SK-N-SH (cell line): Measurements from ENCODE around the gene WDR7. TPM values are rescaled to one million over a fixed set of nuclear protein-coding genes. Genes with fewer than 3 reads are reported as not detected.

Experiments used
- CTCF ChIA-PET: fragments of 300-600, 350-600 bp; formaldehyde crosslinking; extraction: SDS; loops from one replicate; lab custom pipeline; 2021; lab: Yijun Ruan, JAX
- POLR2A ChIA-PET: fragments of 350-600 bp; sonication (Branson Sonifier 250); formaldehyde crosslinking; extraction: SDS; loops from one replicate; lab custom pipeline; 2020; ENCODE audit warnings: antibody characterized with exemption, inconsistent platforms; lab: Yijun Ruan, JAX
- DNase-seq: peaks from one replicate; pipeline ENCODE4 v3.0.0; 2012
- H2AFZ ChIP-seq: fragments of 200-600 bp; sonication (generic); 2 replicates; pipeline ENCODE4 v1.8.1; 2016; ENCODE audit warnings: antibody characterized with exemption, mild to moderate bottlenecking, low read depth
- H3F3A ChIP-seq: fragments of 200-600 bp; sonication (generic); replicated peaks from 2 replicates; pipeline ENCODE3; 2016; ENCODE audit warnings: antibody characterized with exemption, mild to moderate bottlenecking; ENCODE audit not compliant: insufficient read depth
- H3K27ac ChIP-seq, 2 experiments: fragments of 200-500 bp in 1 of 2; fragments of 200-600 bp in 1 of 2; sonication (Bioruptor generic) in 1 of 2; sonication (generic), shearing (Covaris generic) in 1 of 2; 2 replicates each; pipeline versions ENCODE4 v1.5.1 to v1.6.1; 2014 to 2016; ENCODE audit warnings: low read depth in 2 of 2, inconsistent platforms in 1 of 2, low read length in 1 of 2, mild to moderate bottlenecking in 1 of 2, mixed read lengths in 1 of 2
- H3K27me3 ChIP-seq: fragments of 200-600 bp; sonication (generic), shearing (Covaris generic); 2 replicates; pipeline ENCODE4 v1.6.1; 2016; ENCODE audit warnings: mixed run types; ENCODE audit not compliant: insufficient read depth
- H3K36me3 ChIP-seq, 2 experiments: fragments of 200-500 bp in 1 of 2; fragments of 200-600 bp in 1 of 2; sonication (Bioruptor generic) in 1 of 2; sonication (generic) in 1 of 2; replicated peaks in 1 of 2; 2 replicates each; pipeline versions ENCODE3 to v1.5.1; 2014 to 2016; ENCODE audit warnings: low read length in 1 of 2, mild to moderate bottlenecking in 1 of 2; ENCODE audit not compliant: insufficient read depth in 2 of 2, control insufficient read depth in 1 of 2
- H3K4me1 ChIP-seq, 2 experiments: fragments of 200-500 bp in 1 of 2; fragments of 200-600 bp in 1 of 2; sonication (Bioruptor generic) in 1 of 2; sonication (generic), shearing (Covaris generic) in 1 of 2; 2 replicates each; pipeline versions ENCODE4 v1.5.1 to v1.6.1; 2014 to 2016; ENCODE audit warnings: low read depth in 1 of 2, low read length in 1 of 2, mixed run types in 1 of 2; ENCODE audit not compliant: insufficient read depth in 2 of 2, control insufficient read depth in 1 of 2
- H3K4me2 ChIP-seq: fragments of 200-600 bp; sonication (generic), shearing (Covaris generic); 2 replicates; pipeline ENCODE4 v1.6.1; 2017; ENCODE audit warnings: mixed run types
- H3K4me3 ChIP-seq, 2 experiments: fragments of 200-500 bp in 1 of 2; fragments of 200-600 bp in 1 of 2; sonication (Bioruptor generic) in 1 of 2; sonication (generic), shearing (Covaris generic) in 1 of 2; 2 replicates each; pipeline versions ENCODE4 v1.5.1 to v1.8.1; 2014 to 2016; ENCODE audit warnings: low read depth in 2 of 2, inconsistent platforms in 1 of 2, low read length in 1 of 2, mild to moderate bottlenecking in 1 of 2, mixed read lengths in 1 of 2, moderate library complexity in 1 of 2
- H3K79me2 ChIP-seq: fragments of 200-600 bp; sonication (generic); 2 replicates; pipeline ENCODE4 v1.8.1; 2017; ENCODE audit warnings: mild to moderate bottlenecking; ENCODE audit not compliant: insufficient read depth
- H3K9ac ChIP-seq: fragments of 200-600 bp; sonication (generic); 2 replicates; pipeline ENCODE4 v1.6.1; 2017; ENCODE audit warnings: mixed run types
- H3K9me2 ChIP-seq: fragments of 200-600 bp; sonication (generic); 2 replicates; pipeline ENCODE4 v1.6.1; 2017; ENCODE audit warnings: mixed run types
- H3K9me3 ChIP-seq: fragments of 200-600 bp; sonication (generic); 2 replicates; pipeline ENCODE4 v1.6.1; 2017; ENCODE audit warnings: mixed run types, mild to moderate bottlenecking, moderate library complexity
- H4K20me1 ChIP-seq: fragments of 200-600 bp; sonication (generic); 2 replicates; pipeline ENCODE4 v1.6.1; 2017; ENCODE audit warnings: mild to moderate bottlenecking, mixed run types; ENCODE audit not compliant: insufficient read depth
- CHD2 ChIP-seq: fragments of 150-350 bp; IDR thresholded peaks from 2 replicates; pipeline ENCODE4 v1.6.1; 2018; ENCODE audit warnings: low read length; ENCODE audit not compliant: partially characterized antibody
- EP300 ChIP-seq, 2 experiments: IDR thresholded peaks; 2 replicates each; pipeline versions ENCODE4 v1.4.0 to v1.6.1; 2012; ENCODE audit warnings: borderline replicate concordance in 1 of 2, low read depth in 1 of 2, low read length in 1 of 2
- FOSL2 ChIP-seq: IDR thresholded peaks from 2 replicates; pipeline ENCODE4 v1.4.0; 2012; ENCODE audit warnings: low read depth, mild to moderate bottlenecking, moderate library complexity, borderline replicate concordance
- FOXJ3 ChIP-seq: sonication (generic); formaldehyde crosslinking; IDR thresholded peaks from 2 replicates; pipeline ENCODE4 v1.5.1; 2020; ENCODE audit warnings: mild to moderate bottlenecking, missing genetic modification reagents
- GABPA ChIP-seq: IDR thresholded peaks from 2 replicates; pipeline ENCODE4 v1.4.0; 2012; ENCODE audit warnings: low read depth, mild to moderate bottlenecking
- IRF3 ChIP-seq: fragments of 150-350 bp; IDR thresholded peaks from 2 replicates; pipeline ENCODE4 v1.6.1; 2016; ENCODE audit warnings: mild to moderate bottlenecking, low read depth, low read length
- JUND ChIP-seq: IDR thresholded peaks from 2 replicates; pipeline ENCODE4 v1.4.0; 2012
- POLR2AphosphoS5 ChIP-seq: IDR thresholded peaks from 2 replicates; pipeline ENCODE4 v1.6.1; 2012; ENCODE audit warnings: low read depth, low read length
- RAD21 ChIP-seq: IDR thresholded peaks from 2 replicates; pipeline ENCODE4 v1.6.1; 2012; ENCODE audit warnings: mild to moderate bottlenecking, low read length
- RFX5 ChIP-seq: IDR thresholded peaks from 2 replicates; pipeline ENCODE4 v1.6.1; 2012; ENCODE audit warnings: mild to moderate bottlenecking, improper control_type of control experiment, low read length
- TAF1 ChIP-seq: IDR thresholded peaks from 2 replicates; pipeline ENCODE4 v1.6.1; 2012; ENCODE audit warnings: low read depth, mild to moderate bottlenecking, low read length, moderate library complexity, borderline replicate concordance
- TEAD4 ChIP-seq: IDR thresholded peaks from 2 replicates; pipeline ENCODE4 v1.4.0; 2012; ENCODE audit warnings: mild to moderate bottlenecking, borderline replicate concordance; ENCODE audit not compliant: insufficient read depth
- YY1 ChIP-seq: IDR thresholded peaks from 2 replicates; pipeline ENCODE4 v1.4.0; 2012; ENCODE audit warnings: low read depth, mild to moderate bottlenecking
- ZBTB33 ChIP-seq: IDR thresholded peaks from 2 replicates; pipeline ENCODE4 v1.4.0; 2012; ENCODE audit warnings: low read depth, borderline replicate concordance
- WGBS: methylation state at CpG from one replicate; pipeline ENCODE4 v1.1.6; 2017; ENCODE audit warnings: low lambda C conversion rate; 5-methylcytosine and 5-hydroxymethylcytosine counted together
- polyA plus RNA-seq, 3 experiments: library from polyadenylated mRNA; depleted of rRNA; stranded (reverse); fragments of >200 nt; gene quantifications; 2 replicates each; pipeline ENCODE4 v1.2.3, GENCODE V29; 2012
- TF ChIP-seq, protein P1 (sequence below): IDR thresholded peaks from 2 replicates; pipeline ENCODE4; 2012
- TF ChIP-seq, protein P2 (sequence below): IDR thresholded peaks from 2 replicates; pipeline ENCODE4 v1.6.1; 2012; ENCODE audit warnings: mild to moderate bottlenecking, low read depth, low read length, moderate library complexity

The WDR7 gene
- polyA plus RNA-seq, 1 of the 3 experiments (the other 2 are of a cell fraction), result 4.1 TPM

DNA sequence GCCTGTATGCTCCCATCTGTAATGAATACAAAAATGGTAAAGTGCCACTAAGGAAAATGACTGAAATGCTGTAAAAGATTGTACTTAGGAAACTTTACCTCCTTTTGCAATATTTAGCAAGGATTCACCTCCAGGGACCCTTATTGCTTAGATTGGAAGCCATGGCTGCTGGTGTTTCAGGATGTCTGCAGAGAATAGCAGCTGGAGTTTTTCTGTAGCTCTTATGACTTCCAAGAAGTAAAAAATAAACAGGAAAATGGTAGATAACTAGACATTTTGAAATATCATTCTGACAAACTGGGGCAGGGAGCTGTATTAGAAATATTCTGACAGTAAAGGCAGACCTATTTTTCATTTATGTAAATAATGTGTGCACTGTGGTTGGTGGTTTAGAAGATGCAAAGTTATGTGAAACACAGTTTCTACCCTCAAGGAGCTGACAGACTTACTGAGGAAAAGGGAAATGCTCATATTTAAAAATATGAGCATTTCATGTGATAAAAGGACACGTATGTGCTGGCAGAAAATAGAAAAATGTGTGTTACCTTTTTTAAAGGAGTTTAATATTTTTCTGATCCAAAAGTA lies 270.8 kb downstream of the WDR7 start:
- DNase-seq, result no peak
- 0 out of 2 replicates have a peak, but pooled peaks cover 4% of the 10 kb centered on the region for H3K9me2 ChIP-seq
- POLR2A ChIA-PET, result no interaction called here
- TF ChIP-seq TAF1 (no peak), FOXJ3 (CRISPR knock-in tag) (no peak), EP300 (IDR thresholded peaks at IDR 0.05; ENCODE audit: borderline replicate concordance in 1 of 2, low read depth in 1 of 2, low read length in 1 of 2) (no peak), RAD21 (no peak), IRF3 (no peak)
- no peak overlapping the region for H3K4me3 ChIP-seq
- no peaks in the 10 kb centered on the region for H3F3A ChIP-seq
- 91% methylated on average over 1 of the region's 1 CpG for whole genome bisulfite sequencing
- H3K79me2 ChIP-seq, result no peaks in the 10 kb centered on the region
- H3K27ac ChIP-seq, result no peak overlapping the region
- H2AFZ ChIP-seq, result no peak overlapping the region
- H3K36me3 ChIP-seq, result no peaks in the 10 kb centered on the region
- H4K20me1 ChIP-seq, result no peaks in the 10 kb centered on the region
- no peaks in the 10 kb centered on the region for H3K9me3 ChIP-seq
- no peak overlapping the region for H3K9ac ChIP-seq
- H3K4me1 ChIP-seq, result peaks cover 0 to 2% of the 10 kb centered on the region in 2 experiments; a peak in 2 of 4 replicates
- CTCF ChIA-PET, result interaction anchor here (1.2 kb wide), 1 partner anchor 29 kb away, joined by 3 read pairs; no protein-coding TSS in a partner anchor
- no peaks in the 10 kb centered on the region for H3K27me3 ChIP-seq
- no peak overlapping the region for H3K4me2 ChIP-seq

- CTCF ChIA-PET, result interaction anchor here (0.7 to 0.8 kb wide), 2 partner anchors 9 to 905 kb away, joined by 3 to 4 read pairs; no protein-coding TSS in a partner anchor
- Histone ChIP-seq H4K20me1 (no peaks in the 10 kb centered on the region), H3K36me3 (no peaks in the 10 kb centered on the region), H3K9ac (no peak overlapping the region), H3K9me2 (no peaks in the 10 kb centered on the region), H3K27me3 (no peaks in the 10 kb centered on the region), H3K79me2 (no peaks in the 10 kb centered on the region), H3K27ac (no peak overlapping the region), H3K4me2 (no peak overlapping the region), H3K4me1 (peaks cover 0 to 4% of the 10 kb centered on the region in 2 experiments; a peak in 3 of 4 replicates), H3K4me3 (no peak overlapping the region), H3F3A (no peaks in the 10 kb centered on the region), H2AFZ (no peak overlapping the region), H3K9me3 (no peaks in the 10 kb centered on the region)
- TF ChIP-seq FOXJ3 (CRISPR knock-in tag), result no peak
- TF ChIP-seq RFX5, result no peak
- no peak for TF ChIP-seq FOSL2
- TF ChIP-seq TEAD4, result no peak
- no peak for TF ChIP-seq IRF3
- no peak for TF ChIP-seq YY1
- no peak for TF ChIP-seq POLR2AphosphoS5
- no peak for TF ChIP-seq JUND
- TF ChIP-seq GABPA, result no peak
- no peak for TF ChIP-seq ZBTB33
- TF ChIP-seq, protein P1, sequence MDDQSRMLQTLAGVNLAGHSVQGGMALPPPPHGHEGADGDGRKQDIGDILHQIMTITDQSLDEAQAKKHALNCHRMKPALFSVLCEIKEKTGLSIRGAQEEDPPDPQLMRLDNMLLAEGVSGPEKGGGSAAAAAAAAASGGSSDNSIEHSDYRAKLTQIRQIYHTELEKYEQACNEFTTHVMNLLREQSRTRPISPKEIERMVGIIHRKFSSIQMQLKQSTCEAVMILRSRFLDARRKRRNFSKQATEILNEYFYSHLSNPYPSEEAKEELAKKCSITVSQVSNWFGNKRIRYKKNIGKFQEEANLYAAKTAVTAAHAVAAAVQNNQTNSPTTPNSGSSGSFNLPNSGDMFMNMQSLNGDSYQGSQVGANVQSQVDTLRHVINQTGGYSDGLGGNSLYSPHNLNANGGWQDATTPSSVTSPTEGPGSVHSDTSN, result no peak
- TF ChIP-seq CHD2, result no peak
- TF ChIP-seq, protein P2, sequence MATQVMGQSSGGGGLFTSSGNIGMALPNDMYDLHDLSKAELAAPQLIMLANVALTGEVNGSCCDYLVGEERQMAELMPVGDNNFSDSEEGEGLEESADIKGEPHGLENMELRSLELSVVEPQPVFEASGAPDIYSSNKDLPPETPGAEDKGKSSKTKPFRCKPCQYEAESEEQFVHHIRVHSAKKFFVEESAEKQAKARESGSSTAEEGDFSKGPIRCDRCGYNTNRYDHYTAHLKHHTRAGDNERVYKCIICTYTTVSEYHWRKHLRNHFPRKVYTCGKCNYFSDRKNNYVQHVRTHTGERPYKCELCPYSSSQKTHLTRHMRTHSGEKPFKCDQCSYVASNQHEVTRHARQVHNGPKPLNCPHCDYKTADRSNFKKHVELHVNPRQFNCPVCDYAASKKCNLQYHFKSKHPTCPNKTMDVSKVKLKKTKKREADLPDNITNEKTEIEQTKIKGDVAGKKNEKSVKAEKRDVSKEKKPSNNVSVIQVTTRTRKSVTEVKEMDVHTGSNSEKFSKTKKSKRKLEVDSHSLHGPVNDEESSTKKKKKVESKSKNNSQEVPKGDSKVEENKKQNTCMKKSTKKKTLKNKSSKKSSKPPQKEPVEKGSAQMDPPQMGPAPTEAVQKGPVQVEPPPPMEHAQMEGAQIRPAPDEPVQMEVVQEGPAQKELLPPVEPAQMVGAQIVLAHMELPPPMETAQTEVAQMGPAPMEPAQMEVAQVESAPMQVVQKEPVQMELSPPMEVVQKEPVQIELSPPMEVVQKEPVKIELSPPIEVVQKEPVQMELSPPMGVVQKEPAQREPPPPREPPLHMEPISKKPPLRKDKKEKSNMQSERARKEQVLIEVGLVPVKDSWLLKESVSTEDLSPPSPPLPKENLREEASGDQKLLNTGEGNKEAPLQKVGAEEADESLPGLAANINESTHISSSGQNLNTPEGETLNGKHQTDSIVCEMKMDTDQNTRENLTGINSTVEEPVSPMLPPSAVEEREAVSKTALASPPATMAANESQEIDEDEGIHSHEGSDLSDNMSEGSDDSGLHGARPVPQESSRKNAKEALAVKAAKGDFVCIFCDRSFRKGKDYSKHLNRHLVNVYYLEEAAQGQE, result no peak
- no peak for DNase-seq
- 89% methylated on average over 5 of the region's 5 CpGs for WGBS
- POLR2A ChIA-PET, result no interaction called here
Measured at GRCh38 chr18:56926734-56927133, 275.6 kb downstream of the WDR7 start.
